GM12878 (cell line): Measurements from ENCODE around the gene ADGRL3.

Experiments used
- EGR1 ChIP-seq, 2 experiments: IDR thresholded peaks; 1 replicate in 1 of 2; 2 replicates in 1 of 2; pipeline ENCODE4 v1.6.1; 2011 to 2012; ENCODE audit warnings: low read depth in 2 of 2, low read length in 2 of 2, borderline replicate concordance in 1 of 2, mild to moderate bottlenecking in 1 of 2, moderate library complexity in 1 of 2
- KDM1A ChIP-seq: fragments of 200-600 bp; sonication (generic); IDR thresholded peaks from 2 replicates; pipeline ENCODE4 v1.6.1; 2016; ENCODE audit warnings: borderline replicate concordance
- NFYB ChIP-seq: IDR thresholded peaks from 2 replicates; pipeline ENCODE4 v1.6.1; 2011; ENCODE audit warnings: low read depth, mild to moderate bottlenecking, low read length, improper control_type of control experiment, moderate library complexity; ENCODE audit not compliant: insufficient read depth
- TAF1 ChIP-seq: IDR thresholded peaks from 2 replicates; pipeline ENCODE4 v1.6.1; 2011; ENCODE audit warnings: mild to moderate bottlenecking, low read depth, low read length, borderline replicate concordance
- TF ChIP-seq, protein P1 (sequence below), 3 experiments: IDR thresholded peaks in 2 of 3; conservative IDR thresholded peaks in 1 of 3; 2 replicates each; pipeline ENCODE4 v1.5.1; 2011; ENCODE audit warnings: low read depth in 3 of 3, low read length in 3 of 3, mild to moderate bottlenecking in 3 of 3, control low read depth in 2 of 3, moderate library complexity in 2 of 3, inconsistent platforms in 1 of 3, mixed read lengths in 1 of 3; ENCODE audit not compliant: control insufficient read depth in 2 of 3, insufficient read depth in 1 of 3; ENCODE audit errors: extremely low read depth in 1 of 3

GRCh38 chr4:61428950-61429349 is 228.8 kb downstream of the ADGRL3 start:
- TF ChIP-seq, protein P1, sequence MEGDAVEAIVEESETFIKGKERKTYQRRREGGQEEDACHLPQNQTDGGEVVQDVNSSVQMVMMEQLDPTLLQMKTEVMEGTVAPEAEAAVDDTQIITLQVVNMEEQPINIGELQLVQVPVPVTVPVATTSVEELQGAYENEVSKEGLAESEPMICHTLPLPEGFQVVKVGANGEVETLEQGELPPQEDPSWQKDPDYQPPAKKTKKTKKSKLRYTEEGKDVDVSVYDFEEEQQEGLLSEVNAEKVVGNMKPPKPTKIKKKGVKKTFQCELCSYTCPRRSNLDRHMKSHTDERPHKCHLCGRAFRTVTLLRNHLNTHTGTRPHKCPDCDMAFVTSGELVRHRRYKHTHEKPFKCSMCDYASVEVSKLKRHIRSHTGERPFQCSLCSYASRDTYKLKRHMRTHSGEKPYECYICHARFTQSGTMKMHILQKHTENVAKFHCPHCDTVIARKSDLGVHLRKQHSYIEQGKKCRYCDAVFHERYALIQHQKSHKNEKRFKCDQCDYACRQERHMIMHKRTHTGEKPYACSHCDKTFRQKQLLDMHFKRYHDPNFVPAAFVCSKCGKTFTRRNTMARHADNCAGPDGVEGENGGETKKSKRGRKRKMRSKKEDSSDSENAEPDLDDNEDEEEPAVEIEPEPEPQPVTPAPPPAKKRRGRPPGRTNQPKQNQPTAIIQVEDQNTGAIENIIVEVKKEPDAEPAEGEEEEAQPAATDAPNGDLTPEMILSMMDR (IDR thresholded peaks at IDR 0.05 in 2 of 3, conservative IDR thresholded peaks at IDR 0.05 in 1 of 3; ENCODE audit: control insufficient read depth in 2 of 3, extremely low read depth in 1 of 3, insufficient read depth in 1 of 3, low read depth in 3 of 3, low read length in 3 of 3), result no peak
- no peak for TF ChIP-seq KDM1A
- TF ChIP-seq EGR1 (IDR thresholded peaks at IDR 0.05; ENCODE audit: borderline replicate concordance in 1 of 2, low read depth in 2 of 2, low read length in 2 of 2), result no peak
- no peak for TF ChIP-seq NFYB
- TF ChIP-seq TAF1, result no peak
